HG03060 (cell line): ENCODE measurements around the gene ACSF2.
"Not testable (repeated sequence)": the region's sequence is repeated elsewhere in the genome, so short reads cannot be mapped to it uniquely, and the experiment has no call there.

ENCODE experiments used
- ATAC-seq: cut with Tn5 transposase; IDR thresholded peaks from one replicate; pipeline ENCODE4 v1.9.1; 2021; ENCODE audit warnings: low read depth, moderate number of reproducible peaks; ENCODE audit not compliant: unreplicated experiment

The ACSF2 gene

GRCh38 chr17:50406578-50406977 is 19.4 kb upstream of the ACSF2 start:
- ATAC-seq, result no peak

- no peak for ATAC-seq
Measured at GRCh38 chr17:50407921-50408320, 18.1 kb upstream of the ACSF2 start.

GRCh38 chr17:50412188-50412732 is 13.8 kb upstream of the ACSF2 start:
- ATAC-seq, result no peak

- no peak for ATAC-seq
Measured at GRCh38 chr17:50414808-50415207, 11.2 kb upstream of the ACSF2 start.

- not testable (repeated sequence) for ATAC-seq
Measured at GRCh38 chr17:50419577-50419976, 6.4 kb upstream of the ACSF2 start.

- ATAC-seq, result no peak
Measured at GRCh38 chr17:50420419-50421112, 5.5 kb upstream of the ACSF2 start.

GRCh38 chr17:50421308-50422051 is 4.5 kb upstream of the ACSF2 start:
- ATAC-seq, result no peak

GRCh38 chr17:50422738-50423137 is 3.3 kb upstream of the ACSF2 start:
- ATAC-seq, result no peak

GRCh38 chr17:50423553-50424159 is 2.4 kb upstream of the ACSF2 start:
- ATAC-seq, result no peak

GRCh38 chr17:50424246-50424995 is 1.6 kb upstream of the ACSF2 start:
- no peak for ATAC-seq

- no peak for ATAC-seq
Measured at GRCh38 chr17:50424996-50425681, 879 bp upstream of the ACSF2 start.

- no peak for ATAC-seq
Measured at GRCh38 chr17:50426472-50426782, 409 bp downstream of the ACSF2 start.

- ATAC-seq, result no peak
Measured at GRCh38 chr17:50426814-50427787, 1.1 kb downstream of the ACSF2 start.

- not testable (repeated sequence) for ATAC-seq
Measured at GRCh38 chr17:50428126-50428525, 2.1 kb downstream of the ACSF2 start.

- no peak for ATAC-seq
Measured at GRCh38 chr17:50428831-50429424, 2.9 kb downstream of the ACSF2 start.

- no peak for ATAC-seq
Measured at GRCh38 chr17:50429793-50430192, 3.8 kb downstream of the ACSF2 start.

- ATAC-seq, result no peak
Measured at GRCh38 chr17:50430821-50431618, 5.0 kb downstream of the ACSF2 start.
